Thoracic aorta (tissue), 2 donors: ENCODE results near the gene LRP1B. TPM values are rescaled to one million over a fixed set of nuclear protein-coding genes. Genes with fewer than 3 reads are reported as not detected.
"Not testable (repeated sequence)": the region's sequence is repeated elsewhere in the genome, so short reads cannot be mapped to it uniquely, and the experiment has no call there.

Experiments used
- ATAC-seq: fragments of 150-250 bp; one replicate; pipeline ENCODE4 v1.8.0; 2017; ENCODE audit warnings: low read depth; ENCODE audit not compliant: insufficient number of reproducible peaks, low FRiP score
- DNase-seq: peaks from one replicate; pipeline ENCODE4 v3.0.0-alpha.2; 2020; ENCODE audit warnings: low spot score
- H3K27ac ChIP-seq, 2 donors: fragments of 200-600 bp; sonication (generic); 1 replicate in 1 of 2; 2 replicates in 1 of 2; pipeline ENCODE4 v1.5.1; 2016; ENCODE audit warnings: mild to moderate bottlenecking in 2 of 2, moderate library complexity in 2 of 2
- H3K27me3 ChIP-seq: fragments of 200-600 bp; sonication (generic); replicated peaks from 2 replicates; pipeline ENCODE4 v1.6.0; 2016; ENCODE audit warnings: mild to moderate bottlenecking; ENCODE audit not compliant: insufficient read depth
- H3K36me3 ChIP-seq: fragments of 200-600 bp; sonication (generic); one replicate; pipeline ENCODE4 v1.5.1; 2016
- H3K4me1 ChIP-seq, 2 donors: fragments of 200-600 bp; sonication (generic); 1 replicate in 1 of 2; 2 replicates in 1 of 2; pipeline versions ENCODE4 v1.5.1 to v1.6.0; 2016; ENCODE audit warnings: low read depth in 2 of 2, mild to moderate bottlenecking in 1 of 2; ENCODE audit not compliant: control insufficient read depth in 1 of 2
- H3K4me3 ChIP-seq: fragments of 200-600 bp; sonication (generic); 2 replicates; pipeline ENCODE4 v1.5.1; 2016; ENCODE audit warnings: mild to moderate bottlenecking
- H3K9me3 ChIP-seq: fragments of 200-600 bp; sonication (generic); 2 replicates; pipeline ENCODE4 v1.5.1; 2016
- total RNA-seq, 2 donors: library from RNA; depleted of rRNA; stranded (reverse); fragments of >200 nt; gene quantifications; one replicate each; pipeline versions ENCODE4 v1.1.0 to v1.2.3, GENCODE V29; 2016
- TF ChIP-seq, protein P1 (sequence below): fragments of 200-600 bp; sonication (generic); IDR thresholded peaks from one replicate; pipeline ENCODE4 v1.5.1; 2019; ENCODE audit warnings: antibody characterized with exemption

Gene LRP1B
- total RNA-seq, 2 donors from 2014 or later = 0.27 to 0.28 TPM

- Histone ChIP-seq H3K4me3 (no peak overlapping the region), H3K36me3 (no peaks in the 10 kb centered on the region), H3K27ac (no peak overlapping the region), H3K27me3 (no peaks in the 10 kb centered on the region), H3K4me1 (no peaks in the 10 kb centered on the region), H3K9me3 (no peaks in the 10 kb centered on the region)
- TF ChIP-seq, protein P1, sequence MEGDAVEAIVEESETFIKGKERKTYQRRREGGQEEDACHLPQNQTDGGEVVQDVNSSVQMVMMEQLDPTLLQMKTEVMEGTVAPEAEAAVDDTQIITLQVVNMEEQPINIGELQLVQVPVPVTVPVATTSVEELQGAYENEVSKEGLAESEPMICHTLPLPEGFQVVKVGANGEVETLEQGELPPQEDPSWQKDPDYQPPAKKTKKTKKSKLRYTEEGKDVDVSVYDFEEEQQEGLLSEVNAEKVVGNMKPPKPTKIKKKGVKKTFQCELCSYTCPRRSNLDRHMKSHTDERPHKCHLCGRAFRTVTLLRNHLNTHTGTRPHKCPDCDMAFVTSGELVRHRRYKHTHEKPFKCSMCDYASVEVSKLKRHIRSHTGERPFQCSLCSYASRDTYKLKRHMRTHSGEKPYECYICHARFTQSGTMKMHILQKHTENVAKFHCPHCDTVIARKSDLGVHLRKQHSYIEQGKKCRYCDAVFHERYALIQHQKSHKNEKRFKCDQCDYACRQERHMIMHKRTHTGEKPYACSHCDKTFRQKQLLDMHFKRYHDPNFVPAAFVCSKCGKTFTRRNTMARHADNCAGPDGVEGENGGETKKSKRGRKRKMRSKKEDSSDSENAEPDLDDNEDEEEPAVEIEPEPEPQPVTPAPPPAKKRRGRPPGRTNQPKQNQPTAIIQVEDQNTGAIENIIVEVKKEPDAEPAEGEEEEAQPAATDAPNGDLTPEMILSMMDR = no peak
- DNase-seq (no peak), ATAC-seq (no peak)
These were observed 1781.1 kb downstream of the LRP1B start for GRCh38 chr2:140349695-140350094.

GRCh38 chr2:140348826-140349225 is 1782.0 kb downstream of the LRP1B start:
- Histone ChIP-seq H3K4me1 (no peaks in the 10 kb centered on the region), H3K4me3 (no peak overlapping the region), H3K27me3 (no peaks in the 10 kb centered on the region), H3K9me3 (no peaks in the 10 kb centered on the region), H3K36me3 (no peaks in the 10 kb centered on the region), H3K27ac (no peak overlapping the region)
- DNase-seq = no peak
- TF ChIP-seq, protein P1 = no peak
- no peak for ATAC-seq

GRCh38 chr2:140344838-140345237 is 1786.0 kb downstream of the LRP1B start:
- H3K27me3 ChIP-seq = no peaks in the 10 kb centered on the region

GRCh38 chr2:140344266-140344665 is 1786.5 kb downstream of the LRP1B start:
- not testable (repeated sequence) for H3K9me3 ChIP-seq, DNase-seq, H3K27ac ChIP-seq, H3K4me3 ChIP-seq, H3K27me3 ChIP-seq, H3K4me1 ChIP-seq, ATAC-seq, H3K36me3 ChIP-seq

More at GRCh38 chr2:140344838-140345237, 1786.0 kb downstream of the LRP1B start:
- Histone ChIP-seq H3K36me3 (no peaks in the 10 kb centered on the region), H3K9me3 (no peaks in the 10 kb centered on the region), H3K4me1 (no peaks in the 10 kb centered on the region), H3K4me3 (no peak overlapping the region), H3K27ac (no peak overlapping the region)
- TF ChIP-seq, protein P1 = no peak
- DNase-seq (no peak), ATAC-seq (no peak)

DNA sequence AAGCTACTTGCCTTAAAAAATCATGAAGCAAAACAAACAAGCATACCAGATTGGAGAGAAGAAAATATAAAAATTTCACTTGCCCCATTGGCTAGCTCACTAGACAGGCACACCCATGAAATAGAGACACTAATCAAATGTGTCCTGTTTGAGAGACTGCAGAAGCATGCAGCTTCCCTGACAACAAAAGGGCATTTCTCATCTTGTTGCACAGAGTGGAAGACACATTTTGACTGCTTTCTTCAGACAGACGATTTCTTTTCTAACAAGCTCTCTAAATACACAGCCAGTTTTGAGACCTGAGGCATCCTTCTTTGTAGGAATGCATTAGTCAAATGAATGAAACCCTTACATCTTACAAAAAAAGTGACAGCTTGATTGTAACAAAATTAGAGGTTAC is 1792.0 kb downstream of the LRP1B start:
- TF ChIP-seq, protein P1 = no peak
- no peaks in the 10 kb centered on the region for H3K9me3 ChIP-seq
- no peaks in the 10 kb centered on the region for H3K4me1 ChIP-seq
- H3K4me3 ChIP-seq = no peak overlapping the region
- H3K27me3 ChIP-seq = no peaks in the 10 kb centered on the region
- H3K27ac ChIP-seq = no peak overlapping the region
- no peak for ATAC-seq
- no peak for DNase-seq
- no peaks in the 10 kb centered on the region for H3K36me3 ChIP-seq

DNA sequence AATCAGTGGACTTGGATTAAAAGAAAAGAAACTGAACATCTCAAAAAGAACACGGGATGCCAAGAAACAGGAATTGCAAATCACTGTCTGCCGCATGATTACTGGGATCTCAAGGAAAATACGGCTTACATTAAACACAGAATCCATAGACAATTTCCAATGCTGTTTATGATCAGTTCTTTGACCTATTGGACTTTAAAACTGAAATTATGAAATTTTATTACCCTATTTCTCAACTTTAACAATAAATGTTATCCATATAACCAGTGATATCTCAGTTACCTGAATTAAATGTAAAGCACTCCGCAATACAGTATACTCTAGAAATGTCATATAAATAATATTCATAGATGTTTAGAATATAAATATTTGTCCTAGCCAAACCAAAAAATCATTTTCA is 1793.8 kb downstream of the LRP1B start:
- TF ChIP-seq, protein P1 = no peak
- Histone ChIP-seq H3K4me3 (no peak overlapping the region), H3K4me1 (no peaks in the 10 kb centered on the region), H3K36me3 (no peaks in the 10 kb centered on the region), H3K27ac (no peak overlapping the region), H3K27me3 (no peaks in the 10 kb centered on the region), H3K9me3 (no peaks in the 10 kb centered on the region)
- ATAC-seq (no peak), DNase-seq (no peak)
